Mesenchymal stem cell (in vitro differentiated cells and primary cell): ENCODE measurements around the gene ACBD6.

Experiments
- DNase-seq: peaks from one replicate; pipeline ENCODE4 v3.0.0-alpha.2; 2013
- H2AFZ ChIP-seq: one replicate; pipeline ENCODE4 v1.6.1; 2013; ENCODE audit warnings: low read depth, mild to moderate bottlenecking, control low read depth, inconsistent platforms, low read length, moderate library complexity
- H2AK5ac ChIP-seq: 2 replicates; pipeline ENCODE4 v1.6.1; 2013; ENCODE audit warnings: low read length, moderate library complexity, mild to moderate bottlenecking, inconsistent platforms; ENCODE audit not compliant: severe bottlenecking
- H2BK120ac ChIP-seq: one replicate; pipeline ENCODE4 v1.6.1; 2013; ENCODE audit warnings: low read depth, mild to moderate bottlenecking, inconsistent platforms, low read length, moderate library complexity
- H2BK12ac ChIP-seq, 2 experiments: one replicate each; pipeline ENCODE4 v1.6.1; 2013; ENCODE audit warnings: inconsistent platforms in 2 of 2, low read length in 2 of 2, mild to moderate bottlenecking in 2 of 2, moderate library complexity in 2 of 2, control low read depth in 1 of 2
- H2BK15ac ChIP-seq: one replicate; pipeline ENCODE4 v1.6.1; 2013; ENCODE audit warnings: mild to moderate bottlenecking, low read depth, inconsistent platforms; ENCODE audit not compliant: poor library complexity, severe bottlenecking
- H2BK5ac ChIP-seq: 2 replicates; pipeline ENCODE4 v1.6.1; 2013; ENCODE audit warnings: low read depth, mild to moderate bottlenecking, low read length, control low read depth, inconsistent platforms; ENCODE audit not compliant: poor library complexity, severe bottlenecking
- H3K14ac ChIP-seq, 2 experiments: one replicate each; pipeline ENCODE4 v1.6.1; 2013; ENCODE audit warnings: inconsistent platforms in 2 of 2, low read length in 2 of 2, control low read depth in 1 of 2, mild to moderate bottlenecking in 1 of 2, moderate library complexity in 1 of 2
- H3K18ac ChIP-seq, 2 experiments: one replicate each; pipeline ENCODE4 v1.6.1; 2013; ENCODE audit warnings: inconsistent platforms in 2 of 2, low read length in 2 of 2, control low read depth in 1 of 2, low read depth in 1 of 2, mild to moderate bottlenecking in 1 of 2
- H3K23ac ChIP-seq, 2 experiments: one replicate each; pipeline ENCODE4 v1.6.1; 2013; ENCODE audit warnings: inconsistent platforms in 2 of 2, low read length in 2 of 2, mild to moderate bottlenecking in 2 of 2, moderate library complexity in 2 of 2, control low read depth in 1 of 2
- H3K27ac ChIP-seq: 2 replicates; pipeline ENCODE4 v1.5.1; 2013; ENCODE audit warnings: mild to moderate bottlenecking, moderate library complexity, low read length, control low read depth, inconsistent platforms; ENCODE audit not compliant: poor library complexity, severe bottlenecking
- H3K27me3 ChIP-seq, 2 experiments: 2 replicates each; pipeline versions ENCODE4 v1.6.1 to v1.7.0; 2013; ENCODE audit warnings: low read length in 2 of 2, mild to moderate bottlenecking in 2 of 2, moderate library complexity in 2 of 2, control low read depth in 1 of 2, inconsistent platforms in 1 of 2; ENCODE audit not compliant: control insufficient read depth in 1 of 2, insufficient read depth in 1 of 2
- H3K36me3 ChIP-seq, 2 experiments: 2 replicates each; pipeline versions ENCODE4 v1.6.1 to v1.7.0; 2013; ENCODE audit warnings: low read length in 2 of 2, control low read depth in 1 of 2, inconsistent platforms in 1 of 2, low read depth in 1 of 2, mild to moderate bottlenecking in 1 of 2; ENCODE audit not compliant: insufficient read depth in 2 of 2, control insufficient read depth in 1 of 2
- H3K4ac ChIP-seq, 2 experiments: one replicate each; pipeline ENCODE4 v1.6.1; 2013; ENCODE audit warnings: inconsistent platforms in 2 of 2, low read length in 2 of 2, mild to moderate bottlenecking in 2 of 2, moderate library complexity in 2 of 2, control low read depth in 1 of 2, low read depth in 1 of 2
- H3K4me1 ChIP-seq: 2 replicates; pipeline ENCODE4 v1.6.1; 2013; ENCODE audit warnings: low read depth, low read length, control low read depth; ENCODE audit not compliant: control insufficient read depth, insufficient read depth
- H3K4me2 ChIP-seq: 2 replicates; pipeline ENCODE4 v1.6.1; 2013; ENCODE audit warnings: low read length, mild to moderate bottlenecking, inconsistent platforms; ENCODE audit not compliant: poor library complexity, severe bottlenecking
- H3K4me3 ChIP-seq, 2 experiments: 2 replicates each; pipeline versions ENCODE4 v1.5.1 to v1.7.0; 2013; ENCODE audit warnings: low read length in 2 of 2, mild to moderate bottlenecking in 2 of 2, control low read depth in 1 of 2, low read depth in 1 of 2; ENCODE audit not compliant: insufficient read depth in 1 of 2
- H3K79me1 ChIP-seq: replicated peaks from 2 replicates; pipeline ENCODE4 v1.6.1; 2013; ENCODE audit warnings: mild to moderate bottlenecking, control low read depth, low read length, inconsistent platforms; ENCODE audit not compliant: poor library complexity, severe bottlenecking
- H3K9ac ChIP-seq: 2 replicates; pipeline ENCODE4 v1.7.0; 2013; ENCODE audit warnings: mild to moderate bottlenecking, low read length, moderate library complexity
- H3K9me3 ChIP-seq: 2 replicates; pipeline ENCODE4 v1.7.0; 2013; ENCODE audit warnings: mild to moderate bottlenecking, low read length; ENCODE audit not compliant: control insufficient read depth
- H4K8ac ChIP-seq: one replicate; pipeline ENCODE4 v1.6.1; 2013; ENCODE audit warnings: inconsistent platforms, mild to moderate bottlenecking, low read length, moderate library complexity
- H4K91ac ChIP-seq: one replicate; pipeline ENCODE4 v1.6.1; 2013; ENCODE audit warnings: mild to moderate bottlenecking, low read length, inconsistent platforms
- WGBS: methylation state at CpG from one replicate; pipeline ENCODE4 v1.1.7; 2013; ENCODE audit warnings: mixed read lengths; 5-methylcytosine and 5-hydroxymethylcytosine counted together

ACBD6 gene

DNA sequence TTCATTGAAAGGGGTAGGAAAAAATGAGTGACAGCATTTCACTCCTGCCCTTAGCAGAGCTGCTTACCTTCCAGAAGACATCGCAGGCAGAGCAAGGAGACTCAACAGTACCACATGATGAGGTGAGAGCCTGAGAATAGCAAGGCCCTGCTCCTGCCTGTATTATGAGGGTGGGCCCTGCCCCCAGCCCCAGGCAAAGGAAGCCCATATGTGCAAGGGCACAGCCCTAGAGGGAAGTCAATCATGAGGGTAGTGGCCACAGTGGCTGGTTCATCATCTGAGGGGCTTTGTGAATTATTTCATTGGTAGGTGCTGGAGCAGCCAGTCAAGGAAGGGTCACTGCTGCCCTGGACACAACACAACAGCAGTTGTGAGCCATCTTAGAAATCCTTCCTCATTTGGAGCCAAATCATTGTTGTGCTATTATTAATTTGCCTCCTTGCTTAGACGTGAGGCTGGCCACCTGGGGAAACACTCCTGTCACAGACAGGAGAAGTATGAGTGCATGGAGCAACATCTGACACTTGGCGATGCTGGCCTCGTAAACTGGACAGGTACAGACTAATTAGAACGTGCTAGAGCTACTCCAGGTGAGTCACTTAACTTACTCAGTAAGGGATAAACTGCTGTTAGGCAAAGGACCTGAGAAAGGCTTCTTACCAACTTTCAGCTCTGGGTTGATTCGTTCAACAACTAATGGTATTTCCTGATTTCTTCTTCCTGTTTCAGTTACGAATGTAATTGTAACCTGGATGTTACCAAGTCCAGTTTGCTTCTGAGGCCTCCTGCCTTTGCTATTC is 22.7 kb upstream of the ACBD6 start:
- H3K27me3 ChIP-seq = no peaks in the 10 kb centered on the region
- no peak overlapping the region for H3K14ac ChIP-seq
- H3K9ac ChIP-seq = no peak overlapping the region
- H3K36me3 ChIP-seq = no peaks in the 10 kb centered on the region
- H2BK12ac ChIP-seq = no peak overlapping the region
- no peak overlapping the region for H2BK120ac ChIP-seq
- no peak overlapping the region for H2BK5ac ChIP-seq
- no peak overlapping the region for H3K4me3 ChIP-seq
- H3K4ac ChIP-seq = peak overlapping the region; percentile 24 to 38
- H3K4me1 ChIP-seq = no peaks in the 10 kb centered on the region
- H2AFZ ChIP-seq = no peak overlapping the region
- no peak overlapping the region for H3K4me2 ChIP-seq
- H4K8ac ChIP-seq = peak overlapping the region; percentile 4
- peak overlapping the region; percentile 29 for H2BK15ac ChIP-seq
- no peak for DNase-seq
- no peak overlapping the region for H3K23ac ChIP-seq
- H3K27ac ChIP-seq = no peak overlapping the region
- H3K9me3 ChIP-seq = no peaks in the 10 kb centered on the region
- peak overlapping the region in 1 of 2 experiments; percentile 29 for H3K18ac ChIP-seq
- H3K79me1 ChIP-seq = no peaks in the 10 kb centered on the region
- 84% methylated on average over 7 of the region's 7 CpGs for WGBS
- no peak overlapping the region for H4K91ac ChIP-seq
- no peak overlapping the region for H2AK5ac ChIP-seq

DNA sequence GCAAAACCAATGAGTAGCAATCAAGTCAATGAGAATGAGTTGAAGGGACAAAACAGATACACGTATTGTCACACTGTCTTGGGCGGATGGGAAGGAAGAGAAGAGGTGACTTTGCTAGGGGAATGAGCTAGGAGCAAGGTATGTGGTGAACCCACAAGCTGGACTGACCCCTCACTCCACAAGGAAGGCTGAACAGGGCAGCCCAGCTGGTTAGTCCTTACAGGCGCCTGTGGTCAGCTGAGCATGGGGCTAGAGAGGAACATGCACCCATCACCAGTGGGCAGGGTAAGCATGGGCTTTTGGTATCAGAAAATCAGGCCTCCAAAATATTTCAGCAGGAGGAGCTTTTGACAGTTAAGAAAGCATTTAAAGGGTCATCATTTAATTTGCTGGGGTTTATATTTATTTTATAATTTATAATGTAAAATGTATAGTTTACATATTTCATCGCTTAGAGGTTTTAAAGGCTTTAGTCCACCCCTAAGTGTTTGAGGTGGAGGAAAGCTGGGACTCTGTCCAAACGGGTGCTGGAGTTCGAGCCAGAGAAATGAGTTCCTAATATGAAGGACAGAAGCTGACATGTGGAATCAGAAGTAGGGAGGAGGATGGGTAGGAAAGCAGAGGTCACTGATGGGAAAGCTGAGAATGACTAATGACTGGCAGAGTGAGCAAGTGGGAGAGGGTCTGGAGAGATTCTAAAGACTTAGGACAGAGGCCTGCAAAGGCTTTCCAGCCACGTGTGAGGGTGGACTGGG is 22.0 kb upstream of the ACBD6 start:
- H3K9me3 ChIP-seq = no peaks in the 10 kb centered on the region
- H2BK5ac ChIP-seq = no peak overlapping the region
- no peak overlapping the region for H4K91ac ChIP-seq
- no peak for DNase-seq
- WGBS = 88% methylated on average over 7 of the region's 7 CpGs
- H2BK15ac ChIP-seq = no peak overlapping the region
- H3K9ac ChIP-seq = no peak overlapping the region
- no peak overlapping the region for H2AK5ac ChIP-seq
- peak overlapping the region; percentile 4 for H4K8ac ChIP-seq
- no peak overlapping the region for H3K27ac ChIP-seq
- no peak overlapping the region for H2BK120ac ChIP-seq
- no peak overlapping the region for H3K23ac ChIP-seq
- no peak overlapping the region for H3K4ac ChIP-seq
- H2AFZ ChIP-seq = no peak overlapping the region
- H3K36me3 ChIP-seq = no peaks in the 10 kb centered on the region
- H3K14ac ChIP-seq = no peak overlapping the region
- no peaks in the 10 kb centered on the region for H3K4me1 ChIP-seq
- H2BK12ac ChIP-seq = no peak overlapping the region
- H3K27me3 ChIP-seq = no peaks in the 10 kb centered on the region
- H3K79me1 ChIP-seq = no peaks in the 10 kb centered on the region
- H3K4me3 ChIP-seq = no peak overlapping the region
- no peak overlapping the region for H3K18ac ChIP-seq
- H3K4me2 ChIP-seq = no peak overlapping the region

DNA sequence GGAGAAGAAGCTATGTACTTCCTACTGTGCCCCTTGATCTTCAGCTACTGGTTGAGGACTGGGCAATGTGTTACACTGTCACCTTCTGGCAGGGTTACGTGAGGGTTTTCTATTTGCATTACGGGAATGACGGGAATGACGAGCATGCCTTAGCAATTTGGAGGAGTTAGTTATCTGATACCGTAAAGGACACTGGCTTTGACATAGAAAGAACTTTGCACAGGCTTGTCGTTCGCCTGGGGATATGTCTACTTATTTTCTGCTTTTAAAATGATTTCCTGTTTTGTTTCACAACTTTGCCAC is 19.8 kb upstream of the ACBD6 start:
- Histone ChIP-seq H2BK15ac (no peak overlapping the region), H2BK5ac (no peak overlapping the region), H4K8ac (no peak overlapping the region), H2AFZ (no peak overlapping the region), H3K9me3 (no peaks in the 10 kb centered on the region), H4K91ac (no peak overlapping the region), H3K23ac (no peak overlapping the region), H2BK120ac (no peak overlapping the region), H3K4me1 (no peaks in the 10 kb centered on the region), H2AK5ac (no peak overlapping the region), H3K27ac (no peak overlapping the region), H3K27me3 (no peaks in the 10 kb centered on the region), H2BK12ac (peak overlapping the region in 1 of 2 experiments; percentile 6), H3K36me3 (no peaks in the 10 kb centered on the region), H3K14ac (no peak overlapping the region), H3K4me3 (no peak overlapping the region), H3K79me1 (no peaks in the 10 kb centered on the region), H3K9ac (no peak overlapping the region), H3K4me2 (no peak overlapping the region), H3K4ac (no peak overlapping the region), H3K18ac (peak overlapping the region in 1 of 2 experiments; percentile 29)
- WGBS = 74% methylated on average over 5 of the region's 7 CpGs
- DNase-seq = no peak

DNA sequence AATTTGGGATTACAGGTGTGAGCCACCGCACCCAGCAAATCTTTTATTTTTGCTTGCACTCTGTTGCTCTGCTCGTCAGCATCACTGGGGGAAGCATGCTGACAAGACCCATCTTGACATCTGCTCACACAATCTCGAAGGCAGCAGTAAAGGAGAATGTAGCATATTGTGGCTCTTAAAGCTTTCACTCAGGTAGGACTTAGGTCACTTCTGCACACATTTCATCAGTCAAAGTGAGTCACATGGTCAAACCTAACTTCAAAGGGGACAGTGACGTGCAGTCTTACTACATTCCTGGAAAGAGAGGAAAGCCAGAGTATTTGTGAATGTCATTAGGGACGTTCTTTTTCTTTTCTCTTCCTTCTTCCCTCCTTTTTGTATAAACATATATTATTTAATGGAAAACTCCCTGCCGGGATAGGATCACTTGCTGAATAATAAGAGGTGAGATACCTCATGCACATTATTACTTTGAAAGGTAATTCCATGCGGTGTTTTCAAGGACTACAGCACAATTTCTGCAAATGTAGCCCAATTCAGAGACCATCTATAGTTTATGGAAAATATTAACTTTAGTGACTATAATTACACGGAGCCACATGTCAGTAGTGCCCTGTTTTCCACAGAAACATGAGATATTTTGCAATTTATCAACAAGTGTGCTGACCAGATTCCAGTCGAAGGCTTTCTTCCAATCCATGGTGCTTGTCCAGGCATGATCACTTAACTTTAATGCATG is 19.3 kb upstream of the ACBD6 start:
- Histone ChIP-seq H3K27me3 (no peaks in the 10 kb centered on the region), H3K23ac (no peak overlapping the region), H3K9me3 (no peaks in the 10 kb centered on the region), H3K9ac (no peak overlapping the region), H3K18ac (no peak overlapping the region), H3K4me1 (no peaks in the 10 kb centered on the region), H2AFZ (no peak overlapping the region), H3K79me1 (no peaks in the 10 kb centered on the region), H2AK5ac (no peak overlapping the region), H3K27ac (no peak overlapping the region), H4K8ac (no peak overlapping the region), H2BK5ac (no peak overlapping the region), H3K36me3 (no peaks in the 10 kb centered on the region), H2BK12ac (peak overlapping the region in 1 of 2 experiments; percentile 6), H4K91ac (no peak overlapping the region), H3K4ac (no peak overlapping the region), H3K4me3 (no peak overlapping the region), H2BK15ac (no peak overlapping the region), H2BK120ac (no peak overlapping the region), H3K14ac (no peak overlapping the region), H3K4me2 (no peak overlapping the region)
- no peak for DNase-seq
- WGBS = 96% methylated on average over 4 of the region's 9 CpGs
